ENCODE results near the gene NDUFAF4.

Gene NDUFAF4

DNA sequence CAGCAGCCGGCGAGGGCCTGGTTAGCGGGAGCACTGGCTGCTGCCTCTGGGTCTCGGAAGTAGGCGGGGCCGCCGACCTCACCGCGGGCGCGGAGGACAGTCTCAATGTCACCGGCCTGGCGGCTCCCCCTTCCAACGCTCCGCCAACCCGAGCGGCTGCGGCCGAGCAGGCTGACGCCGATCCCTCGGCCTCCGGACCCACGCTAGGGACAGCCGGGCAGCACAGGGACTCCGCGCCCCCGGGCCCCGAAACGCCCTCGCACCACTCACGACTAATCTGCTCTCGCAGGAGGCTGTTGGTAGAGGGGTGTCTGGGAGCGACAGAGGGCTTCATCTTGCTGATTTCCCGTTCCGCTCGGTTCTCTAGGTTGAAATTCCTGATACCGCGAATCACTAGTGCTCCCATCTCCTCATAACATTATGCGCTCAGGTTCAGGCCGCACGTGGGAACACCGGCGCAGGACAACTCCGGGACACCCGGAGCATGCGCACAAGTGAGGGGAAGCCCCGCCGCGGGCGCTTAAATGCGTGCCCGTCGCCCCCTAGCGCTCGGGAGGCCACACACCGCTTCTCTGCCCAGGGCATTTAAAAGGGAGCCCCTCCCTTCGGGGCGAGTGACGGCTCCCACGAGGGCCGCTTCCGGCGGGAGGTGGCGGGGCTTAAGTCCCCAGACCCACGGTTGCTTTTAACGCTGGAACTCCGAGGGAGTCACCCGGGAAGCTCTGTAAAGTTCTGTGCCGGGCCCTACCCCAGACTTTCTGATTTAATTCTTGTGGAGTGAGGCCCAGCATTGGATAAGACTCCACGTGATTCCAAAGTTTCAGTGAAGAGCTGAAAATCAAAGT, at the start of gene NDUFAF4:
Gene NDUFAF4 (minus strand): TSS at position 496 of the 845 bp plus-strand sequence. CDS start 90 bp downstream, at position 406.
- peak; percentile 82 to 93 for DNase-seq

DNA sequence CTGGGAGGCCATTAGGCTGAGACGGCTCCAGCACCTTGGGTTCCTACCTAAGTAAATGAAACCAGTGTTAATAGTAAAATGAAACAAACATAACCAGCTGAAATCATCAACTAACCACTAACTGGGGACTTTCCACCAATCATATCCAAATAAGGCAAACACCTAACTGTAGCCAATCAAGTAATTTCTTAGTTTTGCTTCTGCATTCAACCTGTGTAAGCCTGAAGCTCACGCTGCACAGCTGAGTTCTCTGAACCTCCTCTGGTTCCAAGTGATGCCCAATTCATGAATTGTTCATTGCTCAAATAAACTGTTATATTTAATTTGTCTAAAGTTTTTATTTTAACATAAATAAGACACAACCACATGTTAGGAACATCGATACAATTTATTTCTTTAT, 49.4 kb upstream of the NDUFAF4 start:
- no peak for DNase-seq

DNA sequence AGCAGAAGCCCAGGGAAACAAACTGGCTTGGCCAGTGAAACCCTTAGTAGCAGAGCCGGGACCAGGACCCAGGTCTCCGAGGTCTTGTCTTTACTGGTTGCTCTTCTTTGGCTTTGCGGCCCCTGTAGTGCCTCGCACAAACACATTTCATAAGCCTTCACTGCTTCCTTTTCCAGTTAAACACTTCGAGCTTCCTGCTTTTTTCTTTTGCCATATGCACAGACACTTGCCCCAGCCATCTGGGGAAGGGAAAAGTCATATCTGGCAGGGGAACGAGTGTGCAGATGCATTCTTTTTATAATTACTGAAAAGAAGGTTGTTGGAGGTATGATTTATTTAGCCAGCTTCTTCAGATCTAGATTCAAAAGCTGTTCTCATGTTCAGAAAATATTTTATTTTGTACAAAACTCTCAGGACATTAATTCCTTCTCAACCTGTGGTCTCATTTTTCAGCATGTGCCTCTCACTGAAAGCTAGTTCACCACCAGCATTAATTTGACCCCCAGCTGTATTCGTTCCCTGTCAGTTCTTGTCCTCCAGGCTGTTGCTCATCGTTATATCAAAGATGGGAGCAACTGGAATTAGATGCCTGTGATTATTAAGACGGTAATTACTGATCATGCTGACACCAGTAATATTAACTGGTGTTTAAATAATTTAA, 46.0 kb upstream of the NDUFAF4 start:
- DNase-seq = no peak

DNA sequence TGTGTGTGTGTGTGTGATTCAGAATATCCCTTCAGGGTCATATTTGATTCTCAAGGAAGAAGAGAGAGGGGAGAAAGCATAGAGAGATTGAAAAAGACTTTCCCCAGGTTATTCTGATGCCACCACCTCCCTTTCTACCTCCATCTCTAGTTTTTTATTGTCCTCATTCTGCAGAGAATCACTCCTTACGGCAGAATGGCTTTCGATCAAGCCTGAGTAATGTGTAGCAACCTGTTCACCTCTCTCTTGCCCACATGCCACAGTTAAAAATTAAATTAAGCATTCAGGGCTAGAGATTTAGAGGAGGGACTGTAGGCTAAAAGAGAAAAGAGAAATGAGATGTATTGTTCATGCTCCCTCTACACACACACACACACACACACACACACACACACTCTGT, 45.0 kb upstream of the NDUFAF4 start:
- DNase-seq = no peak

DNA sequence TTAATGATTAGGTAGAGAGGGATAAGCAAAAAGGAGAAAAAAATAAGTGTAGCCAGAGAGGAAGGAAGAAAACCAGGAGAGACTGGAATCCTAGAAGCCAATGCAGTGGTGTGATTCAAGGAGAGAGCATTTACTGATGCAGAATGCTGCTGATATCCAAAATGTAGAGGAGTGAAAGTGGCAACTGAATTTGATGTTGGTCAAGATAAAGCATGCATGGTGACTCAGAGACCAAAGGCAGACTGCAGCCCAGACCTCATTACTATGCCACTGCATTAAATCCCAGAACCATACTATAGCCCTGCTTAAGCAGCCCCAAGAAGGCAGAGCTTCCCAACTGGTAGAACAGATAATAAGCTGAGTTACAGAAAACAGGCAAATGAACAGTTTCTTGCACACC, 42.6 kb upstream of the NDUFAF4 start:
- DNase-seq = no peak

DNA sequence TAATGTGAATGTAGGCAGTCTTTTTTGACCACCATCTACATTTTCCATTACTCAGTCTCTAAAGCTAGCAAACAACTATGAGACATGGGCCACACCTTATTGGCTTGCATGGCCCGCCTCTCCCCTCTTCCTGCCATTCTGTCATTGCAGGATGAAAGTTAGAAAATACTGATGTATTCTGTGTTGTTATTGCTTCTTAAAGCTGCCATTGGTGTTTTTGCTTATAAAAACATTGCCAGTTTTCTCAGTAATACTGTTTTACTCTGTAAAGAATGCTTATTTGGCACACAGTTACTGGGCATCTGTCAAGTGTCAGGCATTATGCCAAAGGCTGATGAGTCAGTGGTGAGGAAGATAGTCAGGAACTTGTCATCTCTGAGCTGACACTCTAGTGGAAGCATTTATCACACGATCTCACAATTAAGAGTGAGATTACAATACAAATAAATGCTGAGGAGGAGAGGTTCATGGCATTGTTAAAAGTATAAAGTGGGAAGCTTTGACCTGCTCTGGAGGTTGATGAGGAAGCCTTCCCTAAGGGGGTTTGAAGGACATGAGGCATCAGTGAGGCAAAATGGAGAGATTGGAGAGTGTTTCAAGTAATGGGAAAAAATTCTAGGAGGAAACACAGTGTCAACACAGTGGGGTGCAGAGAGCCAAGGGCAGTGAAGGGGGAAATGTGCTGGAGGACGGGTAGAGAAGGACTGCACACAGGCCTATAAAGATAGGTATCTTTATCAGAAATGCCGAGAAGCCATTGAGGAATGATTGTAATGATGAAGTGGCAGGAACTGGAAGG, 41.5 kb upstream of the NDUFAF4 start:
- peak in 1 of 2 donors; percentile 14 for DNase-seq

DNA sequence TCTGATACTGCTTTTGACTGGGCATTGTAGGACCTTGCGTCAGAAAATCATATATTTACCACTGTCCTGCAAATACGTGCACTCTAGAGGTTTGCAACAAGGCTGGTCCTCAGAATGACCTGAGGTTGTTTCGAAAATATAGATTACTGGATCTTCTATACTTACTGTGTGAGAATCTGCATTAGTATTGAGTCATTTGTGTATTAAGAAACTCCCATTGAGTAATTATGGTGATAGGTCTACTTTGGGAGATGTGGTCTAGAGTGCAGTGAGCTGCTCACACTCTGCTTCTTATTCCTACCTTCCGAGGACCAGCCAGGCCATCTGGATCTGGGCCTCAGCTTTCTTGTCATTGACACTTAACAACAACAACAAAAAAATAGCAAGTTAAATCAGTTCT, 36.4 kb upstream of the NDUFAF4 start:
- DNase-seq = no peak

DNA sequence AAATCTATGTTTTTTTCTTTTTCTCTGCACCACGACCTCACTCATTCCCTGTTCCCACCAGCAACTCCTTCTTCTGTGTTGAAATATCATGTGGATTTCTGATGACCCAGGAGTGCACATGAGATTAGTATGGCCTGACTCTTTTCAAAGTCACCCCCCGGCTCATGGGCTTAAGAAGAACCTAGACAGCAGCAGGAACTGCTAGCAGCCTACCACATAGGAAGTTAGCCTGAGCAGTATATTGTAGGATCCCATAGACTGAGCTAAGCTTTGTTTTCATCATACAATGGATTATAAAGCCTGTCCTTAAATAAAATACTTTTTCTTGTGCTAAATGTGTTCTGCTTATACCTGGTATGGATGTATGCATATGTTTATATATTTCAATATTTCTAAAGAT, 33.5 kb upstream of the NDUFAF4 start:
- DNase-seq = no peak

DNA sequence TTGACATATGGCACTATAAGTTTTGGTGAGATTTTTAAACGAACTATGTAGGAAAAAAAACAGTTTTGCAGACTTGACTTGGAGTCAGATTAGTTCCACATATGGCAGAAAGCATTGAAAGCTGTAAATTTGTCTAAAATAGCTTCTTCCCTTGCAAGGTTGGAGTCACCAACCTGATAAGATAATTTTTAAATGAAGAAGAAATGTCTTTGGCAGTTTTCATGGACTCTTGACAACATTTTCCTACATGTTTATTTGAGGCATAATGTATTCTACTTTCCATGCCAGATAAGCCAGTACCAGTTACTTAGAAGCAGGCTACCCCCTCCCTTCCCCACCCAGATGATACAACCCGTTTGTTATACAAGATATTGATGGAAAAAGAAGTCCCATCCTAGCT, 32.0 kb upstream of the NDUFAF4 start:
- no peak for DNase-seq

DNA sequence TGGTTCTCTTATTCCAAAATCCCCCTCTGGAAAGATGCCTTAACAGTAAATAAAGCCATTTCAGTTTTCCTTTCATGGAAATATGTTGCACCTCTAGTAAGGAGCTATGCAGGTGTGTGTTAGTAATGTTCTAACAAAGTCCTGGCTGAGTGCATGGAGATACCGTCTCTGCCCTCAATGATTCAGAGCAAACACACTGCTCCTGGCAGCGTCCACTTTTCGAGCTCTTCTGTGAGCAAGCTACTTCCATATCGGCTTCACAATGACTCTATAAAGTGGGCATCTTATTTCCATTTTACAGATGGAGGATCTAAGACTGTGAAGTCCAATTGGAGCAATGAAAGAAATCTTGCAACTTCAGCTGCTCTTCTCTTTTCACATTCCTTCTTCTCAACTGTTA, 30.0 kb upstream of the NDUFAF4 start:
- DNase-seq = no peak

DNA sequence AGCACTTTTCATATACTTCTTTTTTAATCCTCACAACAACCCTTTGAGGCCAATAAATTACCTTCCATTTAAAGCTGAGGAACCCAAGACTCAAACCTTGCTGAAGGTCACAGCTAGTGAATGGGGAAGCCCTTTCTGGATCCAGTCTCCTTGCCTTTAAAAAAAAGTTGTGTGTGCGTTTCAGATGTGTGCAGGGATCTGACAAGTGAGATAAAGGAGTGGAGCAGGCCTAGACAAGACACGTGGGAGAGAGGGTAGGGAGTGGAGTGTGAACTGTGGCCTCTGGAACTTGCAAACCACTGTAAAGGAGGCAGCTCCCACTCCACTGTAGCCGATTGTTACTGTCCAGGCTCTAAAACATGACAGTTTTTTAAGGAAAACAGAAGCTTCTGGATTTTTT, 28.7 kb upstream of the NDUFAF4 start:
- DNase-seq = no peak

DNA sequence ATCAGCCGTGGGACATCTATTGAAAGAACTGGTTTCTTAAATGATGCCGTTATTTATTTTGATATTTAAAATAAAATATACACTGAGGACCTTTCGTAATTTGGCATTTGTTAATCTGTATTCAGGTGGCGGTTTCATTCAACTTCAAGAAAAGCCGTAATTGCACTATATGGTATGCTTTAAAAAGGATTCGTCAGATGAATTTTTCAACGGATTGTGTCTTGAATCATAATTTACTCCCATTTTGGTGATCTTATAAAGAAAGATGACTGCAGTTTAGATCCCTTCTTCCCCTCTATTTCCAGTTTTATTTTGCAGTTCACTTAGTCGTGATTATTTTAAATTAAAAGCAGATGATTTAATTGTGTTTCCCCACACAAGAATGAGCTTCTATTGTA, 27.6 kb upstream of the NDUFAF4 start:
- no peak for DNase-seq

DNA sequence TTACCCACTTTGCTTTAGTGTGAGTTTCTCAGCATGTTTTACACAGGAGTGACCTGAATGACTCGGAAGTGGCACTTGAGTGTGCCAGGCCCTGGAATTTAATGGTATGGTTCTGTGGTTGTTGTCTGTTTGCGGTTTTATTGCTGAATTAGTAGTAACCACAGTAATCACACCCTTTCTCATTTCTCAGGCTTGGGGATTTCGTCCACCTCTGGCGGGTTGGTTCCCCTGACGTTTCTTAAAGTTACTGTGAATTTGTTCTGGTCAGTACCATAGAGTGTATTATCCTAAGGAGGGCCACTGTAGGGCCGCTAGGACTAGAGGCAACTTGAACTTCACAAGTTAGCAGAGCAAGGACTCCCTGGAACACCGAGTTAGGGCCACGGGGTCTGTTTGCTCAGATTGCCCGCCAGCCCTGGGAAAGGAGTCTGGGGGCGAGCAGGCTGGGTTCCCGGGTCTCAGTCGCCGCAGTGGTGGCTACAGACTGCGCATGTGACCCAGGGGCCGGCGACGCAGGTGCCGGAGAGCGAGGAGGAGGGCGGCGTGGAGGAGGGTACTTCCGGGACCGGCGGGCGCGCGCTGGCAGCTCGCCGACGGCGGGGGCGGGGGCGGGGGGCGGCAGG, 26.3 kb upstream of the NDUFAF4 start:
- DNase-seq = peak in 1 of 2 donors; percentile 33

DNA sequence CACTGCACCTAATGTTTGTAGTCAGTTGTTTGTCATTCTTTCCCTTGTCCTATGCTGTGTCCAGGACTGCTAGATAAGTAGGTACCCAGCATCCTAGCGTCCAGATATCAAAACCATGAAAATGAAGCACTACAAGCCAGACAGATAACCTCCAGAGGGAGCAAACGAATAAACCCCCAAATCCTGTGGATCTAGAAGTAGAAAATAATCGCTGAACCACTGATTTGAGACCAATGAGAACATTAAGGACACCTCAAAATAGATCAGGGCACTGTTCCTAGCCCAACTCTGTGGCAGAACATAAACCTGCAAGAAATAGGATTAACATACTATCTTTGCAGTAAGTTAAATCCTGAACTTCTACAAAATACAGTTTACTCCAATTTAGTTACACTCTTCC, 25.7 kb upstream of the NDUFAF4 start:
- no peak for DNase-seq

DNA sequence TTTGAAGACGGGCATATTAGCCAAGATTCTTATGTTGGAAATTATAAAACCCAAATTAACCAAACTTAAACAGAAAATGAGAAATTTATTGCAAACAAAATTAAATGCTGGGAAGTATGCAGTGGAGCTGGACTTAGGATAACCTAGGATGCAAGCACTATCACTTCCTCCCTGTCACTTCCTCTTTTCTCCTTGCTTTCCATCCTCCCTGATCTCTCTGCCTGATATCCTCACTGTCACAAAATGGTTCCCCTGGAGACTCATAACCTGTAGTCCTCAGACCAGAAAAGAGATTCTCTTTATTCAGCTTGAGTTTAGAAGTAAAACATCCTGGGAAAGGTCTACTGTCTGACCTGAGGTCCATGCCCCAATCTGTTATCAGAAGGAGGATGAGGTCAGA, 19.4 kb upstream of the NDUFAF4 start:
- DNase-seq = no peak

DNA sequence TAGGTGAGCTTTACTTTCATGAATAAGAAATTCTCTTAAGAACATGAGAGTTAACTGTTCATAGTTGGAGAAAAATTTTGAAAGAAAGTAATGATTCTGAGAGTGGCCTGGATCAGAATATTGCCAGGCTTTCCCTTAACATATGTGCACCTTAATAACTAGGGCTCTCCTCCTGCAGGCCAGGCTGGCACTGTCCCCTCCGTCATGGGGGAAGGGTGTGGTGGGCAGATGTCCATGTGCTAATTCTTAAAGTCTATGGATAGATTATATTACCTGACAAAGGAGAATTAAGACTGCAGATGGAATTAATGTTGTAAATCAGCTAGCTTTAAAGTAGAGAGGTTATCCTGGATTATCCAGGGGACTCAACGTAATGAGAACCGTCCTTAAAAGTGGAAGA, 15.9 kb upstream of the NDUFAF4 start:
- no peak for DNase-seq

DNA sequence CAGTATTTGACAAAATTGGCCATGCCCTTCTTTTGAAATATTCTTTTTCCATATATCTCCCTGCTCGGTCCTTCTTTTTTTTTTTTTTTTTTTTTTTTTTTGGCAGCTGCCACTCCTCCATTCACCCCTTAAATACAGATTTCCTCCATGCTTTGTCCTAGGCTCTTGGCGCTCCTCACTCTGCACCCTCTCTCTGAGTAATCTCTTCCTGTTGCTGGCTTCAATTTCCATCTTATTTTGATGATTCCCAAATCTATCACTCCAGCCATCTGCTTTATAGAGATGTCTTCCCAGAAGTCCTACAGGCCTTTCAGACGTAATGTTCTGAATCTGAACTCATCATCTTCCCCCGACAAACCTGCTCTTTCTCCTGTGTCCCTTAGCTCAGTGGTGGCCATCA, 14.1 kb upstream of the NDUFAF4 start:
- no peak for DNase-seq

DNA sequence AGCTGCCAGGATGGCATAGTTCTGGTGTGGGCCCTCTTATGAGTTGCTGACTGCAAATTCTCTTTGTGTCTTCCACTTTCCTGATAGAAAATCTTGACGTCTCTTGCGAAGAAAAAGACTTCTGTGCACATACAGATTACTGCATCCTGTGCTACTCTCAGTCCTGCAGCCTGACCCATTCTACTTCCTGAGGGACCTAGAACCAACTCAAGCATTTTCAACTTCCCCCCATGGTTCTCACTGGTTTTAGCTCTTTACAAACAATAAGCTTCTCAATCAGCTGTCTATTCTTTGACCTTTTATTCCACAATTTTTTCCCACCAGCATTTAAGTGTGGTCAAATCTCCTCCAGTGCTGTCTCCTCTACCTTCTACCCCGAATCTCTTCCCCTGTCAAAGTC, 13.5 kb upstream of the NDUFAF4 start:
- no peak for DNase-seq

DNA sequence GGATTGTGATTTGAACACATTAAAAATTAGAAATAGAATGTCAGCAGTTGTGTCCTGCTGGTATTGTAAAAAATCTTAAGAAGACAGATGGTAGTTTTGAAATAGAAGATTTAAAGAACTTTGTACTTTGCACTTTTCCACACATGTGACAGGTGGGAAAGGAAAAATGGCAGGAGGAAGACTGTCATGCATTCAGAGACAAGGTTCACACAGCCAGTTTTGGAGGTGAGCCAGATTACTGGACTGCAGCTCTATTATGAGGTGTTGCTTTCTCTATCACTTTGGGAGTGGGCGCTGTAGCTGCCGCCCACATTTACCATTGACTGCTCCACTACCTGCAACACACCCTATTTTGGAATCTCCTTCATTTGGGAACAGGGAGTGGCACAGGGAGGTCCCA, 12.1 kb upstream of the NDUFAF4 start:
- DNase-seq = no peak

DNA sequence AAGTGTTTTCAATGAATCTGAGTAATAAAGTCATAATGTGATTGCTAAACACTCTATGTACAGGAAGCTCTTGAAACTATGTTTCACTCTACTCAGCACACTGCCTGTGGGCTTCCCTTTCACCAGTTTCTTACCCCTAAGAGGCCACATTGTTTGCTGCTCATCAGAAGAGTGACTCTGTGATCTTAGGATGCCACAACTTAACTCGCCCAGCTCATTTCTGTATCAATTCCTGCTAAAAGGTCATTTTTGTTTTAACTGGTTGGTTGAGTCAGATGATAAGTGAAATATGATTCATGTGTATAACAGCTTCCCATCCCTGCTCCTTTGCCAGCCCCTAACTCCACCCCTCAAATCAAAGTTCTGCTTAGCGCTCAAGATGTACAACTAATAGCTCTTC, 9.8 kb upstream of the NDUFAF4 start:
- DNase-seq = no peak

DNA sequence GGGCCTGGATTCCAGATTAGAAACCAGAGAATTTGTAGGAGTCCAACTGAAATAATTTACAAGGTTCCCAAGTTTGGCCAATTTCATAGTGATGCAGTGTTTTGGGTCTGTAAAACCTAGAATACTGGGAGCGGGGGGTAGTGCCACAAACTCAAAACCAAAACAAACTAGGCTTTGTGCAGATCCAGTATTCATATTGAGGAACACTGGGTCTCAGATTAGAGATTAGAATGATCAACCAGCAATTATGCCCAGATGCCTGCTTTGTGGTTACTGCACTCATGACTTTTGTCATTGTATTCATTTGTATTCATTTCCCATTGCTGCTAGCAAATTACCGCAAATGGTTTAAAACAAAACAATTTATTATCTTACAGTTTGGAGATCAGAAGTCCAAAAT, 3.2 kb upstream of the NDUFAF4 start:
- no peak for DNase-seq

DNA sequence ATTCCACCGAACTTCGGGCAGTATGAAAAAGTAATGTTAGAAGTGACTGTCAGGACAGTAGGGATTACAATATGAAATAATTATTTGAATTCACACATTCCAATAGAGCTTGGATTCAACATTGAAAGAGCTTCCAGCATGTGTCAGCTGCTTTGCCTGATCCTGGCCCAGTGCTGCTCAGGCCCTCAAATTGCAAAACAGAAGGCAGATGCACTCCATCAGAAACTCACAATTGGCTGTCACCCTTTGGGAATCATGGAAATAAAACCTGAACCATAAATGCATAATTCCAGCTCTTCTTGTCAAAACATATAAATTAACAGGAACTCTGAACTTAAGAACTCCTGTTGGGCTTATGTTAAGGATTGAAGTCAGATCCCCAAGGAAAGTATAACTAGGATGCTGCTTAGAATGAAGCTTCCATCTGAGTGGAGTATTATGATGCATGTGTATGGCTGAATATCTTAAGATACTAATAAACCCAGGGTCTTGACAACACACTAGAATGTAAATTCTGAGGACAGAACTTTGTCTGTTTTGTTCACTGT, 1.8 kb upstream of the NDUFAF4 start:
- DNase-seq = no peak

DNA sequence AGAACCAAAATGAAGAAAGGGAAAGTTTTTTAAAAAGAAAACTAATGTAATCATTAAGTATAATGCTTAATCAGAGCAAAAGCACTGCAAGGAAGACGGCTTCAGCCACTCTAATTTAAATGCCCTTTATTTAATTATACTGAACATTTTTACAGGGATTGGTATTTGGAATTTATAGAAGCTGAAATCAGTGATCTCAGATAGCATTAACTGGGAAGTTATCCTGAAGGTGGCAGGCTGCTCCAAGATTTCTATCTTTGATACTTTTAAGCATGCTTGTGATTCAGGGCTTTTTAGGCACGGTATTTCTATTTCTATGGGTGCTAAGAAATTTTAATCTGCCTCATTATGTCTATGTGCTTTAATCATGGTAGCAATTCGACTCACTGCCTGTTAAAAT, 1.3 kb upstream of the NDUFAF4 start:
- no peak for DNase-seq
